BJ (cell line): Measurements from ENCODE around the gene GREB1. TPM values are rescaled to one million over a fixed set of nuclear protein-coding genes. Genes with fewer than 3 reads are reported as not detected.

Experiments
- CTCF ChIA-PET: fragments of 350-600 bp; formaldehyde crosslinking; extraction: SDS; loops from one replicate; lab custom pipeline; 2021; ENCODE audit warnings: antibody characterized with exemption, inconsistent platforms; lab: Yijun Ruan, JAX
- POLR2A ChIA-PET: fragments of 300-600 bp; sonication (Branson Sonifier 250); formaldehyde crosslinking; extraction: SDS; loops from one replicate; lab custom pipeline; 2021; ENCODE audit warnings: antibody characterized with exemption; lab: Charles Lee
- DNase-seq: peaks from one replicate; pipeline ENCODE4 v3.0.0-alpha.2; 2011; ENCODE audit warnings: low read depth
- H3K27me3 ChIP-seq: 2 replicates; pipeline ENCODE4 v1.6.0; 2011; ENCODE audit warnings: low read length; ENCODE audit not compliant: control insufficient read depth, insufficient read depth
- H3K36me3 ChIP-seq: 2 replicates; pipeline ENCODE4 v1.5.1; 2011; ENCODE audit warnings: low read length; ENCODE audit not compliant: control insufficient read depth, insufficient read depth
- H3K4me3 ChIP-seq: 2 replicates; pipeline ENCODE4 v1.5.1; 2011; ENCODE audit warnings: low read depth, mild to moderate bottlenecking, control low read depth, low read length
- polyA minus RNA-seq: library from RNA; depleted of rRNA, polyadenylated mRNA; stranded (reverse); fragments of >200 nt; gene quantifications from 2 replicates; pipeline ENCODE4 v1.2.3, GENCODE V29; 2011; rRNA and poly(A)+ RNA removed
- polyA plus RNA-seq: library from polyadenylated mRNA; depleted of rRNA; stranded (reverse); fragments of >200 nt; gene quantifications from 2 replicates; pipeline ENCODE4 v1.2.3, GENCODE V29; 2011; rRNA removed
- TF ChIP-seq, protein P1 (sequence below): IDR thresholded peaks from 2 replicates; pipeline ENCODE4 v1.5.1; 2011; ENCODE audit warnings: low read depth, mild to moderate bottlenecking, control low read depth, inconsistent platforms, low read length, moderate library complexity; ENCODE audit not compliant: insufficient read depth

GREB1 gene, protein sequence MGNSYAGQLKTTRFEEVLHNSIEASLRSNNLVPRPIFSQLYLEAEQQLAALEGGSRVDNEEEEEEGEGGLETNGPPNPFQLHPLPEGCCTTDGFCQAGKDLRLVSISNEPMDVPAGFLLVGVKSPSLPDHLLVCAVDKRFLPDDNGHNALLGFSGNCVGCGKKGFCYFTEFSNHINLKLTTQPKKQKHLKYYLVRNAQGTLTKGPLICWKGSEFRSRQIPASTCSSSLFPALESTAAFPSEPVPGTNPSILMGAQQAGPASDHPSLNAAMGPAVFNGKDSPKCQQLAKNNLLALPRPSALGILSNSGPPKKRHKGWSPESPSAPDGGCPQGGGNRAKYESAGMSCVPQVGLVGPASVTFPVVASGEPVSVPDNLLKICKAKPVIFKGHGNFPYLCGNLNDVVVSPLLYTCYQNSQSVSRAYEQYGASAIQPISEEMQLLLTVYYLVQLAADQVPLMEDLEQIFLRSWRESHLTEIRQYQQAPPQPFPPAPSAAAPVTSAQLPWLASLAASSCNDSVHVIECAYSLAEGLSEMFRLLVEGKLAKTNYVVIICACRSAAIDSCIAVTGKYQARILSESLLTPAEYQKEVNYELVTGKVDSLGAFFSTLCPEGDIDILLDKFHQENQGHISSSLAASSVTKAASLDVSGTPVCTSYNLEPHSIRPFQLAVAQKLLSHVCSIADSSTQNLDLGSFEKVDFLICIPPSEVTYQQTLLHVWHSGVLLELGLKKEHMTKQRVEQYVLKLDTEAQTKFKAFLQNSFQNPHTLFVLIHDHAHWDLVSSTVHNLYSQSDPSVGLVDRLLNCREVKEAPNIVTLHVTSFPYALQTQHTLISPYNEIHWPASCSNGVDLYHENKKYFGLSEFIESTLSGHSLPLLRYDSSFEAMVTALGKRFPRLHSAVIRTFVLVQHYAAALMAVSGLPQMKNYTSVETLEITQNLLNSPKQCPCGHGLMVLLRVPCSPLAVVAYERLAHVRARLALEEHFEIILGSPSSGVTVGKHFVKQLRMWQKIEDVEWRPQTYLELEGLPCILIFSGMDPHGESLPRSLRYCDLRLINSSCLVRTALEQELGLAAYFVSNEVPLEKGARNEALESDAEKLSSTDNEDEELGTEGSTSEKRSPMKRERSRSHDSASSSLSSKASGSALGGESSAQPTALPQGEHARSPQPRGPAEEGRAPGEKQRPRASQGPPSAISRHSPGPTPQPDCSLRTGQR (N-terminal part only)
- polyA plus RNA-seq (not detected in 2 replicates), polyA minus RNA-seq (not detected in 2 replicates)

DNA sequence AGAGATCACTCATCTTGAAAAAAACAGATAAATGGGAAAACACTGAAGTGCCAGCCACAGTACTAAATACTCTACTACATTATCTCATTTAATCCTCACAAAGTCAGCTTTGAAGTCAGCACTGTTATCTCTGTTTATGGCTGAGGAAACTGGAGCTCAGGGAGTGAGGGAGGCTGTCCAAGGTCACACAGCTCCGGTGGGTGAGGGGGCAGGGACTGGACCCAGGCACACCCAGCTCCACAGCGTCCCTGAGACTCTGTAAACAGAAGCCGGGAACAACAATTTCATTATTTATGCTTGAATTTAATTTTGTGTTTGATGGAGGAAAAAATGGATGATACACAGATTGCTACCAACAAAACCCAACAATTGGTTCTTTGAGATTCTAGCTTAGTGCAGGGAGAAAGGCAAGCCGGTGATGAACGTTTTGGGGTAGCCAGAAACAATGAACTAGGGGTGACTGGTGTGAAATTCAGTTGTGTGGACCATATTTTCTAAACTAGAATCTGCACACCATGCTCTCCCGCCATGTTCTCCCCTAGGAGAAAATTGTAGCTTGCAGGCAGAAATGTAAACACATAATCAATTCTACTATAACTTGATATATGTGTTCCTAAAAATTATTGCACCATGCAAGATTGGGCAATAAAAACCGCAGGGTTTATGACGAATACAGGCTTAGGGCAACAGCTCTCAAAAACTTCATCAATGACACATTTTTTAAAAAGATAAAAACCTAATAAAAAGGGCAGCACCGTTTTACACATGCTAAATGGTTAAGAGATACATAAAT lies at the start of gene GREB1:
TSS of gene GREB1 (plus strand) at position 768 of the 793 bp plus-strand sequence. CDS start 22,570 bp downstream, outside the sequence.
- DNase-seq = no peak
- CTCF ChIA-PET = interaction anchor here (0.6 to 2.5 kb wide), 3 partner anchors 35 to 701 kb away, joined by 3 to 13 read pairs (median 3); no protein-coding TSS in a partner anchor
- H3K27me3 ChIP-seq = peaks cover 5% of the 10 kb centered on the region
- no peak within 1 kb of the TSS for H3K4me3 ChIP-seq
- no peaks in the 10 kb centered on the region for H3K36me3 ChIP-seq
- POLR2A ChIA-PET = no interaction called here
- TF ChIP-seq, protein P1, sequence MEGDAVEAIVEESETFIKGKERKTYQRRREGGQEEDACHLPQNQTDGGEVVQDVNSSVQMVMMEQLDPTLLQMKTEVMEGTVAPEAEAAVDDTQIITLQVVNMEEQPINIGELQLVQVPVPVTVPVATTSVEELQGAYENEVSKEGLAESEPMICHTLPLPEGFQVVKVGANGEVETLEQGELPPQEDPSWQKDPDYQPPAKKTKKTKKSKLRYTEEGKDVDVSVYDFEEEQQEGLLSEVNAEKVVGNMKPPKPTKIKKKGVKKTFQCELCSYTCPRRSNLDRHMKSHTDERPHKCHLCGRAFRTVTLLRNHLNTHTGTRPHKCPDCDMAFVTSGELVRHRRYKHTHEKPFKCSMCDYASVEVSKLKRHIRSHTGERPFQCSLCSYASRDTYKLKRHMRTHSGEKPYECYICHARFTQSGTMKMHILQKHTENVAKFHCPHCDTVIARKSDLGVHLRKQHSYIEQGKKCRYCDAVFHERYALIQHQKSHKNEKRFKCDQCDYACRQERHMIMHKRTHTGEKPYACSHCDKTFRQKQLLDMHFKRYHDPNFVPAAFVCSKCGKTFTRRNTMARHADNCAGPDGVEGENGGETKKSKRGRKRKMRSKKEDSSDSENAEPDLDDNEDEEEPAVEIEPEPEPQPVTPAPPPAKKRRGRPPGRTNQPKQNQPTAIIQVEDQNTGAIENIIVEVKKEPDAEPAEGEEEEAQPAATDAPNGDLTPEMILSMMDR = no peak

- CTCF ChIA-PET = no interaction called here
- Histone ChIP-seq H3K27me3 (peaks cover 5% of the 10 kb centered on the region), H3K4me3 (no peak overlapping the region), H3K36me3 (no peaks in the 10 kb centered on the region)
- TF ChIP-seq, protein P1 = no peak
- POLR2A ChIA-PET = no interaction called here
- DNase-seq = no peak
These were observed 45.0 kb upstream of the GREB1 start for GRCh38 chr2:11488809-11489208.

DNA sequence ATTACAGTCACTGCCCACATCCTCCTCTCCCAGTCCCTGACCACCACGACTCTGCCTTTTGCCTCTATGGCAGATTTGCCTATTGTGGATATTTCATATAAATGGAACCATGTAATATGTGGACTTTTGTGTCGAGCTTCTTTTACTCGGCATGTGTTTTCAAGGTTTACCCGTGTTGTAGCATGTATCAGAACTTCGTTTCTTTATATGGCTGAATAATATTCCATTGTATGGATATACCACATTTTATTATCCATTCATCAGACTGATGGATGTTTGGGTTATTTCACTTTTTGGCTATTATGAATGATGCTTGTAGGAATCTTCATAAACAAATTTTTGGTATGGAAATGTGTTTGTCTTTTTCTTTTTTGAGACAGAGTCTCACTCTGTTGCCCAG lies 43.7 kb upstream of the GREB1 start:
- POLR2A ChIA-PET = no interaction called here
- H3K27me3 ChIP-seq = no peaks in the 10 kb centered on the region; the same call in none of the 2 replicates
- CTCF ChIA-PET = interaction anchor here (2.1 to 2.3 kb wide), 2 partner anchors 11 to 92 kb away, joined by 9 to 10 read pairs; no protein-coding TSS in a partner anchor

GRCh38 chr2:11491348-11491933 lies 42.4 kb upstream of the GREB1 start:
- no peak for DNase-seq
- ChIA-PET POLR2A (no interaction called here), CTCF (interaction anchor here (1.1 to 2.3 kb wide), 5 partner anchors 12 to 93 kb away, joined by 3 to 10 read pairs (median 5); no protein-coding TSS in a partner anchor)
- Histone ChIP-seq H3K4me3 (no peak overlapping the region), H3K27me3 (peaks cover 3% of the 10 kb centered on the region), H3K36me3 (no peaks in the 10 kb centered on the region)
- TF ChIP-seq, protein P1 = no peak

More for the DNA sequence above, 43.7 kb upstream of the GREB1 start:
- no peaks in the 10 kb centered on the region for H3K36me3 ChIP-seq
- no peak for DNase-seq
- TF ChIP-seq, protein P1 = no peak
- H3K4me3 ChIP-seq = no peak overlapping the region
